Activated naive CD8-positive, alpha-beta T cell treated with anti-CD3 and anti-CD28 coated beads, Interleukin-2, amount 10 ng/mL, durations not matched to agents 7 days and 5 days (primary cell): ENCODE measurements around the gene STXBP3. TPM values are rescaled to one million over a fixed set of nuclear protein-coding genes. Genes with fewer than 3 reads are reported as not detected.

Experiments used
- ATAC-seq: fragments of 150-1000 bp; cut with Tn5 transposase; one replicate; pipeline ENCODE4 v1.10.0; 2021; ENCODE audit warnings: low read depth, moderate library complexity
- POLR2A ChIA-PET: fragments of 350-600 bp; sonication (Branson Sonifier 250); formaldehyde crosslinking; loops from one replicate; lab custom pipeline; 2021; ENCODE audit warnings: antibody characterized with exemption; lab: Charles Lee
- DNase-seq: peaks from one replicate; pipeline ENCODE4 v3.0.0; 2021
- H3K27ac Mint-ChIP-seq: one replicate; pipeline ENCODE4 v1.8.0; 2022; ENCODE audit warnings: mild to moderate bottlenecking, mixed read lengths
- H3K27me3 Mint-ChIP-seq: one replicate; pipeline ENCODE4 v1.8.0; 2022; ENCODE audit warnings: mild to moderate bottlenecking, moderate library complexity, mixed read lengths
- H3K36me3 Mint-ChIP-seq: one replicate; pipeline ENCODE4 v1.8.0; 2021; ENCODE audit warnings: mild to moderate bottlenecking, mixed read lengths
- H3K4me1 Mint-ChIP-seq: one replicate; pipeline ENCODE4 v1.8.0; 2021; ENCODE audit warnings: mixed read lengths
- H3K4me3 Mint-ChIP-seq: one replicate; pipeline ENCODE4 v1.8.0; 2022; ENCODE audit warnings: mild to moderate bottlenecking, moderate library complexity, mixed read lengths
- H3K9me3 Mint-ChIP-seq: one replicate; pipeline ENCODE4 v1.8.0; 2021; ENCODE audit warnings: mixed read lengths
- total RNA-seq, 2 experiments: library from RNA; stranded (reverse); gene quantifications; one replicate each; pipeline ENCODE4 v1.2.3, GENCODE V29; 2021

The STXBP3 gene
- total RNA-seq, 2 experiments from 2014 or later = 58.1 to 58.3 TPM

- POLR2A ChIA-PET = no interaction called here
These were observed 28.6 kb upstream of the STXBP3 start for GRCh38 chr1:108717774-108718316.

GRCh38 chr1:108718927-108719655 is 27.4 kb upstream of the STXBP3 start:
- Mint-ChIP-seq H3K4me3 (no peak overlapping the region), H3K27me3 (peaks cover 11% of the 10 kb centered on the region), H3K4me1 (peaks cover 1% of the 10 kb centered on the region), H3K27ac (no peak overlapping the region), H3K9me3 (no peaks in the 10 kb centered on the region), H3K36me3 (no peaks in the 10 kb centered on the region)
- DNase-seq (no peak), ATAC-seq (no peak)
- POLR2A ChIA-PET = no interaction called here

More at GRCh38 chr1:108717774-108718316, 28.6 kb upstream of the STXBP3 start:
- ATAC-seq (no peak), DNase-seq (no peak)
- Mint-ChIP-seq H3K4me3 (no peak overlapping the region), H3K27me3 (peaks cover 18% of the 10 kb centered on the region), H3K36me3 (no peaks in the 10 kb centered on the region), H3K9me3 (no peaks in the 10 kb centered on the region), H3K4me1 (peaks cover 1% of the 10 kb centered on the region), H3K27ac (no peak overlapping the region)

- no peak overlapping the region for H3K4me3 Mint-ChIP-seq
- peaks cover 1% of the 10 kb centered on the region for H3K4me1 Mint-ChIP-seq
- H3K27me3 Mint-ChIP-seq = peaks cover 11% of the 10 kb centered on the region
- no peak overlapping the region for H3K27ac Mint-ChIP-seq
- ATAC-seq = no peak
- no peaks in the 10 kb centered on the region for H3K9me3 Mint-ChIP-seq
- POLR2A ChIA-PET = no interaction called here
- DNase-seq = no peak
- H3K36me3 Mint-ChIP-seq = no peaks in the 10 kb centered on the region
These were observed 26.6 kb upstream of the STXBP3 start for GRCh38 chr1:108719656-108720435.

GRCh38 chr1:108722292-108722691 is 24.2 kb upstream of the STXBP3 start:
- POLR2A ChIA-PET = no interaction called here
- H3K4me3 Mint-ChIP-seq = no peak overlapping the region
- DNase-seq (no peak), ATAC-seq (no peak)
- H3K27ac Mint-ChIP-seq = no peak overlapping the region
- no peaks in the 10 kb centered on the region for H3K9me3 Mint-ChIP-seq
- H3K27me3 Mint-ChIP-seq = peaks cover 10% of the 10 kb centered on the region
- H3K4me1 Mint-ChIP-seq = peaks cover 1% of the 10 kb centered on the region
- H3K36me3 Mint-ChIP-seq = no peaks in the 10 kb centered on the region

GRCh38 chr1:108725906-108726305 is 20.6 kb upstream of the STXBP3 start:
- POLR2A ChIA-PET = no interaction called here
- ATAC-seq (no peak), DNase-seq (no peak)
- Mint-ChIP-seq H3K9me3 (no peaks in the 10 kb centered on the region), H3K4me3 (no peak overlapping the region), H3K36me3 (no peaks in the 10 kb centered on the region), H3K4me1 (peaks cover 1% of the 10 kb centered on the region), H3K27ac (no peak overlapping the region), H3K27me3 (peaks cover 13% of the 10 kb centered on the region)

- Mint-ChIP-seq H3K27me3 (peaks cover 21% of the 10 kb centered on the region), H3K36me3 (no peaks in the 10 kb centered on the region), H3K4me1 (no peaks in the 10 kb centered on the region), H3K27ac (no peak overlapping the region), H3K9me3 (no peaks in the 10 kb centered on the region), H3K4me3 (no peak overlapping the region)
- POLR2A ChIA-PET = no interaction called here
- ATAC-seq (no peak), DNase-seq (no peak)
These were observed 18.0 kb upstream of the STXBP3 start for GRCh38 chr1:108728327-108728923.

- no peak for ATAC-seq
- POLR2A ChIA-PET = no interaction called here
These were observed 17.0 kb upstream of the STXBP3 start for GRCh38 chr1:108729481-108729880.

GRCh38 chr1:108732398-108732797 is 14.1 kb upstream of the STXBP3 start:
- no peak overlapping the region for H3K4me3 Mint-ChIP-seq
- no peaks in the 10 kb centered on the region for H3K4me1 Mint-ChIP-seq
- no peak overlapping the region for H3K27ac Mint-ChIP-seq
- H3K9me3 Mint-ChIP-seq = no peaks in the 10 kb centered on the region
- POLR2A ChIA-PET = no interaction called here
- H3K36me3 Mint-ChIP-seq = no peaks in the 10 kb centered on the region
- ATAC-seq (no peak), DNase-seq (no peak)
- peaks cover 25% of the 10 kb centered on the region for H3K27me3 Mint-ChIP-seq

More at GRCh38 chr1:108729481-108729880, 17.0 kb upstream of the STXBP3 start:
- H3K4me1 Mint-ChIP-seq = no peaks in the 10 kb centered on the region
- H3K4me3 Mint-ChIP-seq = no peak overlapping the region
- peaks cover 26% of the 10 kb centered on the region for H3K27me3 Mint-ChIP-seq
- no peaks in the 10 kb centered on the region for H3K36me3 Mint-ChIP-seq
- no peak overlapping the region for H3K27ac Mint-ChIP-seq
- H3K9me3 Mint-ChIP-seq = no peaks in the 10 kb centered on the region
- no peak for DNase-seq

GRCh38 chr1:108734171-108734865 is 12.2 kb upstream of the STXBP3 start:
- Mint-ChIP-seq H3K4me1 (no peaks in the 10 kb centered on the region), H3K27me3 (peaks cover 31% of the 10 kb centered on the region), H3K9me3 (no peaks in the 10 kb centered on the region), H3K36me3 (no peaks in the 10 kb centered on the region), H3K27ac (no peak overlapping the region), H3K4me3 (no peak overlapping the region)
- no peak for DNase-seq
- POLR2A ChIA-PET = no interaction called here
- ATAC-seq = no peak

GRCh38 chr1:108742253-108742652 is 4.2 kb upstream of the STXBP3 start:
- Mint-ChIP-seq H3K4me1 (peaks cover 7% of the 10 kb centered on the region), H3K4me3 (no peak overlapping the region), H3K27ac (no peak overlapping the region), H3K9me3 (no peaks in the 10 kb centered on the region), H3K36me3 (peaks cover 1% of the 10 kb centered on the region), H3K27me3 (peaks cover 23% of the 10 kb centered on the region)
- no peak for DNase-seq
- ATAC-seq = no peak
- POLR2A ChIA-PET = no interaction called here

- H3K27me3 Mint-ChIP-seq = peaks cover 15% of the 10 kb centered on the region
- POLR2A ChIA-PET = interaction anchor here (1.9 kb wide), 1 partner anchor 53 kb away, joined by 5 read pairs; no protein-coding TSS in a partner anchor
- no peak for ATAC-seq
These were observed 493 bp upstream of the STXBP3 start for GRCh38 chr1:108745980-108746381.

GRCh38 chr1:108747171-108747850 is 837 bp downstream of the STXBP3 start:
- Mint-ChIP-seq H3K27ac (peak overlapping the region; percentile 94), H3K36me3 (peaks cover 5% of the 10 kb centered on the region)
- ATAC-seq = no peak

More at GRCh38 chr1:108745980-108746381, 493 bp upstream of the STXBP3 start:
- Mint-ChIP-seq H3K4me1 (peaks cover 19% of the 10 kb centered on the region), H3K9me3 (no peaks in the 10 kb centered on the region), H3K36me3 (peaks cover 5% of the 10 kb centered on the region), H3K27ac (peak overlapping the region; percentile 99), H3K4me3 (peak overlapping the region; percentile 93)
- DNase-seq = no peak

More at GRCh38 chr1:108747171-108747850, 837 bp downstream of the STXBP3 start:
- POLR2A ChIA-PET = interaction anchor here (1.0 kb wide), 1 partner anchor 55 kb away, joined by 7 read pairs; the partner anchor contains the start of gene PRPF38B
- peak; percentile 40 for DNase-seq
- Mint-ChIP-seq H3K9me3 (no peaks in the 10 kb centered on the region), H3K4me3 (peak overlapping the region; percentile 93), H3K27me3 (peaks cover 7% of the 10 kb centered on the region), H3K4me1 (peaks cover 18% of the 10 kb centered on the region)
